ENCODE results near the gene PAX3.

- TF ChIP-seq POLR2A (IDR thresholded peaks at IDR 0.05), result no peak
- TF ChIP-seq, protein P1, sequence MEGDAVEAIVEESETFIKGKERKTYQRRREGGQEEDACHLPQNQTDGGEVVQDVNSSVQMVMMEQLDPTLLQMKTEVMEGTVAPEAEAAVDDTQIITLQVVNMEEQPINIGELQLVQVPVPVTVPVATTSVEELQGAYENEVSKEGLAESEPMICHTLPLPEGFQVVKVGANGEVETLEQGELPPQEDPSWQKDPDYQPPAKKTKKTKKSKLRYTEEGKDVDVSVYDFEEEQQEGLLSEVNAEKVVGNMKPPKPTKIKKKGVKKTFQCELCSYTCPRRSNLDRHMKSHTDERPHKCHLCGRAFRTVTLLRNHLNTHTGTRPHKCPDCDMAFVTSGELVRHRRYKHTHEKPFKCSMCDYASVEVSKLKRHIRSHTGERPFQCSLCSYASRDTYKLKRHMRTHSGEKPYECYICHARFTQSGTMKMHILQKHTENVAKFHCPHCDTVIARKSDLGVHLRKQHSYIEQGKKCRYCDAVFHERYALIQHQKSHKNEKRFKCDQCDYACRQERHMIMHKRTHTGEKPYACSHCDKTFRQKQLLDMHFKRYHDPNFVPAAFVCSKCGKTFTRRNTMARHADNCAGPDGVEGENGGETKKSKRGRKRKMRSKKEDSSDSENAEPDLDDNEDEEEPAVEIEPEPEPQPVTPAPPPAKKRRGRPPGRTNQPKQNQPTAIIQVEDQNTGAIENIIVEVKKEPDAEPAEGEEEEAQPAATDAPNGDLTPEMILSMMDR (IDR thresholded peaks at IDR 0.05), result no peak
These were observed 5.3 kb upstream of the PAX3 start for GRCh38 chr2:222303828-222304736.

Data from heart left ventricle (tissue), 13 donors.